Stimulated activated CD4-positive, alpha-beta T cell treated with anti-CD3 and anti-CD28 coated beads, Interleukin-12 subunit alpha, Interleukin-12 subunit beta, amount 100 ng/mL, for 24 hours (primary cell): Measurements from ENCODE around the gene WWP2.

Source experiments
- DNase-seq, 2 experiments: peaks; one replicate each; pipeline ENCODE4 v3.0.0-alpha.2; 2020; ENCODE audit warnings: low read depth in 2 of 2

The WWP2 gene

GRCh38 chr16:69926241-69926640 is 164.1 kb downstream of the WWP2 start:
- no peak for DNase-seq

- no peak for DNase-seq
Observed at GRCh38 chr16:69927056-69927757, 165.1 kb downstream of the WWP2 start.

- DNase-seq = no peak
Observed at GRCh38 chr16:69928856-69929400, 166.8 kb downstream of the WWP2 start.

- DNase-seq = no peak
Observed at GRCh38 chr16:69929480-69929879, 167.3 kb downstream of the WWP2 start.

- DNase-seq = peak in 1 of 2 experiments; percentile 13
Observed at GRCh38 chr16:69930117-69930776, 168.1 kb downstream of the WWP2 start.

- no peak for DNase-seq
Observed at GRCh38 chr16:69931631-69932030, 169.5 kb downstream of the WWP2 start.

- DNase-seq = no peak
Observed at GRCh38 chr16:69932228-69932627, 170.1 kb downstream of the WWP2 start.

- DNase-seq = no peak
Observed at GRCh38 chr16:69932691-69933392, 170.7 kb downstream of the WWP2 start.

GRCh38 chr16:69934044-69934443 is 171.9 kb downstream of the WWP2 start:
- DNase-seq = no peak

GRCh38 chr16:69934751-69935150 is 172.6 kb downstream of the WWP2 start:
- no peak for DNase-seq

- no peak for DNase-seq
Observed at GRCh38 chr16:69935278-69935711, 173.2 kb downstream of the WWP2 start.

GRCh38 chr16:69935740-69936139 is 173.6 kb downstream of the WWP2 start:
- DNase-seq = no peak

- DNase-seq = no peak
Observed at GRCh38 chr16:69936252-69936651, 174.1 kb downstream of the WWP2 start.

- no peak for DNase-seq
Observed at GRCh38 chr16:69936751-69937211, 174.6 kb downstream of the WWP2 start.

GRCh38 chr16:69937465-69937951 is 175.4 kb downstream of the WWP2 start:
- DNase-seq = no peak

- DNase-seq = no peak
Observed at GRCh38 chr16:69938981-69939820, 177.1 kb downstream of the WWP2 start.

GRCh38 chr16:69939821-69940585 is 177.9 kb downstream of the WWP2 start:
- DNase-seq = no peak

- DNase-seq = no peak
Observed at GRCh38 chr16:69940676-69941075, 178.5 kb downstream of the WWP2 start.

- DNase-seq = no peak
Observed at GRCh38 chr16:69941251-69942098, 179.3 kb downstream of the WWP2 start.

GRCh38 chr16:69942099-69942491 is 180.0 kb downstream of the WWP2 start:
- no peak for DNase-seq
